HG03060 (cell line): ENCODE results near the gene SLC35E1.

Experiments
- ATAC-seq: cut with Tn5 transposase; IDR thresholded peaks from one replicate; pipeline ENCODE4 v1.9.1; 2021; ENCODE audit warnings: low read depth, moderate number of reproducible peaks; ENCODE audit not compliant: unreplicated experiment

SLC35E1 gene

GRCh38 chr19:16572332-16573211, at the start of gene SLC35E1:
Gene SLC35E1, minus strand, starts transcription at chr19:16572415. Its CDS starts 51 bp downstream, at chr19:16572364.
- peak; percentile 72 for ATAC-seq

- no peak for ATAC-seq
These were observed 49.1 kb upstream of the SLC35E1 start for GRCh38 chr19:16621165-16621800.

- no peak for ATAC-seq
These were observed 48.4 kb upstream of the SLC35E1 start for GRCh38 chr19:16620584-16620983.

GRCh38 chr19:16620018-16620417, 47.8 kb upstream of the SLC35E1 start:
- no peak for ATAC-seq

GRCh38 chr19:16619457-16619856, 47.2 kb upstream of the SLC35E1 start:
- no peak for ATAC-seq

GRCh38 chr19:16618248-16618647, 46.0 kb upstream of the SLC35E1 start:
- no peak for ATAC-seq

GRCh38 chr19:16615808-16616207, 43.6 kb upstream of the SLC35E1 start:
- no peak for ATAC-seq

- ATAC-seq = no peak
These were observed 42.7 kb upstream of the SLC35E1 start for GRCh38 chr19:16614941-16615340.

GRCh38 chr19:16613841-16614240, 41.6 kb upstream of the SLC35E1 start:
- no peak for ATAC-seq

- ATAC-seq = no peak
These were observed 40.4 kb upstream of the SLC35E1 start for GRCh38 chr19:16612636-16613035.

GRCh38 chr19:16611121-16611520, 38.9 kb upstream of the SLC35E1 start:
- no peak for ATAC-seq

- no peak for ATAC-seq
These were observed 37.4 kb upstream of the SLC35E1 start for GRCh38 chr19:16609511-16610200.

GRCh38 chr19:16608290-16608739, 36.1 kb upstream of the SLC35E1 start:
- no peak for ATAC-seq

GRCh38 chr19:16607819-16608218, 35.6 kb upstream of the SLC35E1 start:
- ATAC-seq = no peak

GRCh38 chr19:16605553-16605994, 33.4 kb upstream of the SLC35E1 start:
- ATAC-seq = no peak

- ATAC-seq = no peak
These were observed 32.9 kb upstream of the SLC35E1 start for GRCh38 chr19:16605115-16605514.

GRCh38 chr19:16604615-16605014, 32.4 kb upstream of the SLC35E1 start:
- ATAC-seq = no peak

- ATAC-seq = no peak
These were observed 30.9 kb upstream of the SLC35E1 start for GRCh38 chr19:16603090-16603489.

GRCh38 chr19:16601378-16602052, 29.3 kb upstream of the SLC35E1 start:
- no peak for ATAC-seq

- ATAC-seq = no peak
These were observed 28.6 kb upstream of the SLC35E1 start for GRCh38 chr19:16600824-16601223.
